ENCODE results near the gene PIEZO1. TPM values are rescaled to one million over a fixed set of nuclear protein-coding genes. Genes with fewer than 3 reads are reported as not detected.
"Not testable (repeated sequence)": the region's sequence is repeated elsewhere in the genome, so short reads cannot be mapped to it uniquely, and the experiment has no call there.

Gene PIEZO1
- polyA plus RNA-seq, 6 donors from 2014 or later = 4.0 to 17.2 (median 6.2) TPM

- peak overlapping the region in 4 of 6 donors; percentile 41 to 90 (median 66) for H3K27ac Mint-ChIP-seq
- DNase-seq (no peak), ATAC-seq (ENCODE audit: low read depth in 2 of 2) (peak; percentile 55 to 60)
- H3K4me3 Mint-ChIP-seq = peak overlapping the region; percentile 14 to 88 (median 74)
- H3K27me3 Mint-ChIP-seq = no peaks in the 10 kb centered on the region
- no peaks in the 10 kb centered on the region for H3K36me3 Mint-ChIP-seq
- H3K9me3 Mint-ChIP-seq = no peaks in the 10 kb centered on the region
- peaks cover 25 to 53% (median 48%) of the 10 kb centered on the region in 3 donors for H3K4me1 Mint-ChIP-seq
These were observed 5.5 kb upstream of the PIEZO1 start for GRCh38 chr16:88790312-88791211.

GRCh38 chr16:88789594-88789993 lies 4.6 kb upstream of the PIEZO1 start:
- Mint-ChIP-seq H3K27ac (peak overlapping the region in 4 of 6 donors; percentile 39 to 72 (median 58)), H3K4me1 (peaks cover 25 to 45% (median 42%) of the 10 kb centered on the region in 3 donors), H3K36me3 (no peaks in the 10 kb centered on the region), H3K27me3 (no peaks in the 10 kb centered on the region), H3K9me3 (no peaks in the 10 kb centered on the region), H3K4me3 (peak overlapping the region in 7 of 8 donors; percentile 14 to 85 (median 67))
- ATAC-seq (ENCODE audit: low read depth in 2 of 2) = peak; percentile 32 to 45
- DNase-seq = no peak

- not testable (repeated sequence) for H3K27me3 Mint-ChIP-seq; H3K36me3 Mint-ChIP-seq; DNase-seq; H3K9me3 Mint-ChIP-seq; ATAC-seq (ENCODE audit: low read depth in 2 of 2)
- peaks cover 26 to 44% (median 36%) of the 10 kb centered on the region in 3 donors for H3K4me1 Mint-ChIP-seq
- H3K27ac Mint-ChIP-seq = peak overlapping the region in 1 of 6 donors; percentile 81
- peak overlapping the region in 1 of 8 donors; percentile 76 for H3K4me3 Mint-ChIP-seq
These were observed 3.7 kb upstream of the PIEZO1 start for GRCh38 chr16:88788749-88789148.

- ATAC-seq (ENCODE audit: low read depth in 2 of 2) (no peak), DNase-seq (no peak)
- Mint-ChIP-seq H3K9me3 (no peaks in the 10 kb centered on the region), H3K27me3 (no peaks in the 10 kb centered on the region), H3K27ac (peak overlapping the region in 2 of 6 donors; percentile 34 to 82), H3K4me1 (peaks cover 35 to 44% (median 36%) of the 10 kb centered on the region in 3 donors), H3K36me3 (no peaks in the 10 kb centered on the region), H3K4me3 (peak overlapping the region in 3 of 8 donors; percentile 5 to 62 (median 34))
These were observed 2.7 kb upstream of the PIEZO1 start for GRCh38 chr16:88787579-88788314.

- Mint-ChIP-seq H3K27me3 (no peaks in the 10 kb centered on the region), H3K36me3 (no peaks in the 10 kb centered on the region), H3K9me3 (no peaks in the 10 kb centered on the region), H3K27ac (no peak overlapping the region), H3K4me3 (peak overlapping the region in 1 of 8 donors; percentile 62), H3K4me1 (peaks cover 39 to 47% (median 47%) of the 10 kb centered on the region in 3 donors)
- DNase-seq (no peak), ATAC-seq (ENCODE audit: low read depth in 2 of 2) (peak; percentile 11 to 12)
These were observed 239 bp downstream of the PIEZO1 start for GRCh38 chr16:88784856-88785105.

- ATAC-seq (ENCODE audit: low read depth in 2 of 2) = peak; percentile 22 to 34
- H3K4me1 Mint-ChIP-seq = peaks cover 35 to 45% (median 45%) of the 10 kb centered on the region in 3 donors
These were observed 755 bp downstream of the PIEZO1 start for GRCh38 chr16:88784074-88784855.

GRCh38 chr16:88783391-88784073 lies 1.5 kb downstream of the PIEZO1 start:
- peaks cover 35 to 47% (median 46%) of the 10 kb centered on the region in 3 donors for H3K4me1 Mint-ChIP-seq
- no peaks in the 10 kb centered on the region for H3K27me3 Mint-ChIP-seq
- H3K27ac Mint-ChIP-seq = peak overlapping the region; percentile 64 to 95 (median 83)
- no peaks in the 10 kb centered on the region for H3K36me3 Mint-ChIP-seq
- peak overlapping the region; percentile 16 to 86 (median 76) for H3K4me3 Mint-ChIP-seq
- no peaks in the 10 kb centered on the region for H3K9me3 Mint-ChIP-seq
- DNase-seq (no peak), ATAC-seq (ENCODE audit: low read depth in 2 of 2) (no peak)

More at GRCh38 chr16:88784074-88784855, 755 bp downstream of the PIEZO1 start:
- no peak for DNase-seq
- no peaks in the 10 kb centered on the region for H3K9me3 Mint-ChIP-seq
- H3K4me3 Mint-ChIP-seq = peak overlapping the region; percentile 62 to 92 (median 86)
- no peaks in the 10 kb centered on the region for H3K27me3 Mint-ChIP-seq
- H3K27ac Mint-ChIP-seq = peak overlapping the region in 2 of 6 donors; percentile 64 to 89
- no peaks in the 10 kb centered on the region for H3K36me3 Mint-ChIP-seq

- Mint-ChIP-seq H3K27me3 (no peaks in the 10 kb centered on the region), H3K4me1 (peaks cover 36 to 55% (median 54%) of the 10 kb centered on the region in 3 donors), H3K36me3 (no peaks in the 10 kb centered on the region), H3K4me3 (peak overlapping the region; percentile 16 to 86 (median 82)), H3K9me3 (no peaks in the 10 kb centered on the region), H3K27ac (peak overlapping the region; percentile 33 to 95 (median 81))
- ATAC-seq (ENCODE audit: low read depth in 2 of 2) (no peak), DNase-seq (no peak)
These were observed 2.3 kb downstream of the PIEZO1 start for GRCh38 chr16:88782454-88783390.

GRCh38 chr16:88781140-88782077 lies 3.6 kb downstream of the PIEZO1 start:
- ATAC-seq (ENCODE audit: low read depth in 2 of 2) (peak; percentile 57 to 63), DNase-seq (peak; percentile 59)
- no peaks in the 10 kb centered on the region for H3K9me3 Mint-ChIP-seq
- no peaks in the 10 kb centered on the region for H3K36me3 Mint-ChIP-seq
- peak overlapping the region in 5 of 6 donors; percentile 77 to 95 (median 81) for H3K27ac Mint-ChIP-seq
- peaks cover 42 to 58% (median 55%) of the 10 kb centered on the region in 3 donors for H3K4me1 Mint-ChIP-seq
- peak overlapping the region; percentile 62 to 85 (median 78) for H3K4me3 Mint-ChIP-seq
- H3K27me3 Mint-ChIP-seq = no peaks in the 10 kb centered on the region

GRCh38 chr16:88780142-88781062 lies 4.6 kb downstream of the PIEZO1 start:
- Mint-ChIP-seq H3K4me3 (peak overlapping the region; percentile 62 to 85 (median 71)), H3K27me3 (no peaks in the 10 kb centered on the region), H3K27ac (peak overlapping the region in 5 of 6 donors; percentile 44 to 86 (median 81)), H3K4me1 (peaks cover 44 to 58% (median 55%) of the 10 kb centered on the region in 3 donors), H3K36me3 (no peaks in the 10 kb centered on the region), H3K9me3 (no peaks in the 10 kb centered on the region)
- ATAC-seq (ENCODE audit: low read depth in 2 of 2) (no peak), DNase-seq (no peak)

All from naive B cell (primary cell).